T47D (cell line): ENCODE data around the gene DDX56.
"Not testable (repeated sequence)": the region's sequence is repeated elsewhere in the genome, so short reads cannot be mapped to it uniquely, and the experiment has no call there.

Experiments used
- DNase-seq, 2 experiments: peaks; one replicate each; pipeline versions ENCODE4 v3.0.0 to v3.0.0-alpha.2; 2011 to 2012; ENCODE audit warnings: low read depth in 1 of 2, low spot score in 1 of 2
- JUND ChIP-seq: IDR thresholded peaks from 2 replicates; pipeline ENCODE4 v1.6.1; 2012; ENCODE audit warnings: low read depth
- in situ Hi-C: cut with HindIII; loops from 2 replicates; pipeline ENCODE4 v1.10.0; 2016; ENCODE audit warnings: low sequenced_read_pairs, low pct_unique_long_range_greater_than_20kb

Gene DDX56

DNA sequence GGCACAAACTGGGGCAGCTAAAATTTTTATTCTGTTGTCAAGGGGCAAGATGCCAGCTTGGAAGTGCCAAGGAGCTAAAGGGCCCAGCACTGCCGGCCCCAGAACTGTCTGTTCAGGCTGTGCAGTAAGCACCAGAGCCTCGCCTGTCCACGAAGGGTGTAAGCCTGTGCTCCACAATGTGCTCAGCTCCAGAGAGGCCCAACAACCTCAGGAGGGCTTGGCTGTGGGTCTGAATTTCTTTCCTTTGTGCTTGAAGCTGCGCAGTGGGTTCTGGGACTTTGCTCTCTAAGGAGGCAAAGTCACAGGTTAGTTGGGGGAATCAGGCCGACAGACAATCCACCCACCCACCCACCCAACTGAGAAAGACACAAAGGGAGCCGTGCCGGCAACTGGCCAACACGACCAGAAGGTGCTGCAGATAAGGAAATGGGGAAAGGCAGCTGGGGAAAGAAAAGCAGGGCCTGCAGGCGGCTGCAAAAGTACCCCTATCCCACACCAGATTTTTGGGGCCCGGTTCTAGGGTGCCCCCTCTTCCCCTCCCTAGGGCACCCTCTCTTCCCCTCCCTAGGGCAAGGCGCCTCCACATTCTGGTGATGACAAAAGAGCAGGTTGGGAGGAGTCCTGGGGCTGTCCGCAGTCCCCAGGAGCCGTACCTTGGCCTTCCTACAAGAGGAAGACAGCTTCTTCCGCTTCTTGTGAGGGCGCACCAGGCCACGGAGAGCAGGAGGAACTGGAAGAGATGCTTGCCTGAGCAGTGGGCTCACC lies 7.7 kb downstream of the DDX56 start:
- TF ChIP-seq JUND, result no peak
- in situ Hi-C loops, result no loop called here
- no peak for DNase-seq

DNA sequence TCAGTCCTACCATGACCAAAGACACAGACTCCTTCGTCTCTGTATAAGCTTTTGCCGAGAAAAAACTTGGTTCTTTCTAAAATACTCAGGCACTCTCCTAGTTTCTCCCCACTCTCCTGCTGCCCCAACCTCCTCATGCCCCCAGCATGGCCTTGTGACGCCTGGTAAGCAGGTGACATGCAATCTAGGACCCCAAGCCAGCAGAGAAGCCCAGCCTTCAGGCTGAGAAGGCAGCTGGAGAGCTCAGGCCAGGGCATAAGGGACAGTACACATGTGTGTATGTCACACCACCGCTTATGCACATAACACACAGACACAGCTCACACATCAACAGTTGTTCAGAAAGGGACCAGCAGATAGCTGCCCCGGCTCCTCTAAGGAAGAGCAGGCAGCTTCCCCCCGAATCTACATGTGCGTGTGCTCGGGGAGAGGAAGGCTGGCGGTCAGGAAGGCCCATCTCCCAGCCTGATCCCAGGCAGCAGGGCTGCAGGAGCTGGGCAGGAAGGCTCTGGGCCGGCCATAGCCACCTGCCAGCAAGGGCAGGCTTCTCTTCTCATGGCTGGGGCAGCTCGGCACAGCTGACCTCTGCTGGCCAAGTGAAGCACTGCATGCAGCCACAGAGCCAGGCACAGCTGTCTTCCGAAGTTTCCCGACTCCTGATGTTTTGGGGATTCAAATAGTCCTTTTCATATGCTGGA lies 8.5 kb downstream of the DDX56 start:
- in situ Hi-C loops, result no loop called here
- no peak for TF ChIP-seq JUND
- peak; percentile 54 to 78 for DNase-seq

DNA sequence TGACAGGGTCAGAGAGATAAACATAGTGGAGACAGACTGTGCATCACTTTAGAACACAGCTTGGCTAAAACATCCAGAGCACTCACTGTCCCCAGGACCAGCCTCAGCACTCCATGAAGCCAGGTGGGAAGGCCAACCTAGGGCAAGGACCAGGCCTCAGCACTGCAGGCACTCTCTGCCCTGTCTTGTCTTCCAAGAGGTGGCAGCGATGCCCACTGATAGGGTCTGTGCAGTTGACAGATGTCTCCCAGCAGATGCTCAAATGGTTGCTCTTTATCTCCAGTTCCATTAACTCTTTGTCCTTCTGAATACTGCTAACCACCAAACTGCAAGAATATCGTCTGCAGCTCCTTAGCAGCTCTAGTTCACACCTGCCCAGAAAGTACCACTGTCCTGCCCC lies 9.1 kb downstream of the DDX56 start:
- no peak for DNase-seq
- TF ChIP-seq JUND, result no peak
- in situ Hi-C loops, result no loop called here

DNA sequence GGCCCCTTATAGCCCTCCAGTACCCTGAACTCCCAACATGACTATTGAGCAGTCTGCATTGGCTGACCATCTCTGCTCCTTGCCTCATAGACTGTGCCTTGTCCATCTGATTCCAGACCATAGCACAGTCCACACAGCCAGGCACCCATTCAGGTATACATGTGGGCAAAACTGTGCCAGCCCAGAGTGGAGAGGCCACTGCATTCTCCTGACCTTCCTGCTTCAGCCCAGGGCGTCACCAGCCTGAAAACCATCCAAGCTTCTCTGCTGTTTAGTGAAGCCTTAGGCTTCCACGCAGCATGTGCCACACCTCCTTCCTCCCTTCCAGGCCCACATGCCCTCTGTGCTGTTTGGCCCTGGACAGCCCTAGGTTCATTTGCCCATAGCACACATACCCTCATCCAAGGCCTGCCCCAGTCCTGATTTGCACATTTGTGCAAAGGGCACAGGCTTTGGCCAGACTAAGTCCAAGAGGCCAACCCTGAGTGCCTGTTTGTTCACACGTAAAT lies 10.5 kb downstream of the DDX56 start:
- in situ Hi-C loops, result no loop called here
- DNase-seq, result no peak
- no peak for TF ChIP-seq JUND

DNA sequence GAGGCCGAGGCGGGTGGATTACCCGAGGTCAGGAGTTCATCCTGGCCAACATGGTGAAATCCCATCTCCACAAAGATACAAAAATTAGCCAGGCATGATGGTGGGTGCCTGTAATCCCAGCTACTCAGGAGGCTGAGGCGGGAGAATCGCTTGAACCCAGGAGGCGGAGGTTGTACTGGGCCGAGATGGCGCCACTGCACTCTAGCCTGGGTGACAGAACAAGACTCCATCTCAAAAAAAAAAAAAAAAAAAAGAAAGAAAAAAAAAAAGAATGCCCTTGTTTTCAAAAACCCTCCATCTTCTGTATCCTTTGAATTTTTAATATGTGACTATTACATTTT lies 11.1 kb downstream of the DDX56 start:
- in situ Hi-C loops, DNase-seq: not testable (repeated sequence)

DNA sequence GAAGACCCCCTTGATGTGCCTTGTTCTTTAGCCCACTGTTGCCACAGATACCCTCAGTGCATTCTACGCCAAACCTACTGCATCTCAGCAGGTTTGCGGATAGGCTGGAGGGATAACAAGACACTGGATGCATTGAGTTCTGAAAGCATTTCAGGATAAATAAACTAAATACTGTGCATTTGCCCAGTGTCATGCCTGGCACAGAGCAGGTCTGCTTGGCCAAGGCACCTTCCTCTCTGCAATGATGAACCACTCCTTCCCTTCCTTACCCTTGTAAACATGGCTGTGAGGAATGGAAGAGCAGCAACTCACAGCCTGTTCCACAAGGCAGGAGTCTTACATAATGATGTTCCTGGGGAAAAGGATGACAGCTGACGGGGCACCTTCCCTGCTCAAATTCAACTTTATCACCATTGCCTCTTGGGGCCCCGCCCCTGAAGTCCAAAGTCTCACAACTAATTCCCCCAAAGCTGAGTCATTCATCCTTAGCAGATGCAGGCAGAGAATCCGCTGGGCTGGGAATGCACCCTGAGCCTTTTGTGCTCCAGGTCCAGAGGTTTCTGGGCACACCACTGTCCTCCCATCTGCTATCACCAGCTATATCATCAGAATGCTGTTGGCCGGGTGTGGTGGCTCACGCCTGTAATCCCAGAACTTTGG lies 11.6 kb downstream of the DDX56 start:
- no peak for TF ChIP-seq JUND
- in situ Hi-C loops, result no loop called here
- DNase-seq, result no peak

DNA sequence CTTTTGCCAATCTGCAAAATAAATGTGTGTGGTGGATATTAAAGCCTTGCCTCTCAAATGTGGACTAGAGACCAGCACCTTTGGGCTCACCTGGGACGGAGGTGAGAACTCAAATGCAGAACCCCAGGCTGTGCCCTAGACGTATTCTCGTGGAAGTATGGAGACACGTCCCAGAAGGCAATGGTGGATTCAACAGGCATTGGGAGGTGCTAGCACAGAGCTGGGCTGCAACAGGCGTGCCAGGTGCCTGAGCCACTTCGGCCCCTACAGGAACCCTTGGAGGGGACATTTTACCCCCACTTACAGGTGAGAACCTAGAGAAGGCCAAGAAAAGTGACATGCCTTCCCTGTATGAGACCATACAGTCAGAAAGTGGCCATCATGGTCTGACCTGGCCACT lies 12.2 kb downstream of the DDX56 start:
- DNase-seq, result no peak
- no peak for TF ChIP-seq JUND
- in situ Hi-C loops, result no loop called here

DNA sequence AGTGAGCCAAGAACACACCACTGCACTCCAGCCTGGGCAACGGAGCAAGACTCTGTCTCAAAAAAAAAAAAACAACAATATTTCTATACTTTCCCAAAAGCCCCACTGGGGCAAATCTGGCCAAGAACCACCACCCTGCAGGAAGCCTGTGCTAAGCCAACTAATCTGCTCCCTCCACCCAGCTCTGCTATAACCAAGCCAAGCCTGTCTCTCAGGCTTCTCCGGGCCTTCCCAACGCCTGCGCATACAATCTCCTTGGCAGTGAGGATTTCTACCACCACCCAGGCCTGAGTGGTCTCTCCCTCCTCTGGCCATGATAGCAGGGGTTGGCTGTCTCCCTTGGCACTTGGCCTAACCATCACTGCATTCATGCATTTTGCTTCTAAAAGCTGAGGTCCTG lies 14.2 kb downstream of the DDX56 start:
- in situ Hi-C loops, result no loop called here
- no peak for DNase-seq
- TF ChIP-seq JUND, result no peak

DNA sequence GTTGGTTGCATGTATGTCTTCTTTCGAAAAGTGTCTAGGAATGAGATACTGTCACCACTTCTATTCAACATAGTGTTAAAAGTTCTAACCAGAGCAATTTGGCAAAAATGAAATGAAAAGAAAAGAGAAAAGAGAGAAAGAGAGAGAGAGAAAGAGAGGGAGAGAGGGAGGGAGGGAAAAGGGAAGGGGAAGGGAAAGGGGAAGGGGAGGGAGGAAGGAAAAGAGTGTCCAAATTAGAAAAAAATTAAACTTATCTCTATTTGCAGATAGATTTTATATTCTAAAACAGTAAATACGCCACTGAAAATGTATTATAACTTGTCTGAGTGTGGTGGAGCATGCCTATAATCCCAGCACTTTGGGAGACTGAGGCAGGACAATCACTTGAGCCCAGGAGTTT lies 16.2 kb downstream of the DDX56 start:
- in situ Hi-C loops, result no loop called here
- no peak for TF ChIP-seq JUND
- DNase-seq, result no peak

DNA sequence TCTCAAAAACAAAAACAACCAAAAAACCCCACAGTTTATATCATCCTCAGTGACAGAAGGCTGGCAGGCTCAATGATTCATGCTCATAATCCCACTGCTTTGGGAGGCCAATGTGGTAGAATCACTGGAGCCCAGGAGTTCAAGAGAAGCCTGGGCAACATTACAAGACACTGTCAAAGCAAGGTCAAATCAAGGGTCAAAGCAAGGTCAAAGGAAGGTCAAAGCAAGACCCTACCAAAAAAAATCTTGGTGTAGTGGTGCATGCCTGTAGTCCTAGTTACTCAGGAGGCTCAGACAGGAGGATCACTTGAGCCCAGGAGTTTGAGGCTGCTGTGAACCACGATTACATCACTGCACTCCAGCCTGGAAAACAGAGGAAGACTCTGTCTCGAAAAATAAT lies 18.4 kb downstream of the DDX56 start:
- DNase-seq, result no peak
- in situ Hi-C loops, result no loop called here
- TF ChIP-seq JUND, result no peak

DNA sequence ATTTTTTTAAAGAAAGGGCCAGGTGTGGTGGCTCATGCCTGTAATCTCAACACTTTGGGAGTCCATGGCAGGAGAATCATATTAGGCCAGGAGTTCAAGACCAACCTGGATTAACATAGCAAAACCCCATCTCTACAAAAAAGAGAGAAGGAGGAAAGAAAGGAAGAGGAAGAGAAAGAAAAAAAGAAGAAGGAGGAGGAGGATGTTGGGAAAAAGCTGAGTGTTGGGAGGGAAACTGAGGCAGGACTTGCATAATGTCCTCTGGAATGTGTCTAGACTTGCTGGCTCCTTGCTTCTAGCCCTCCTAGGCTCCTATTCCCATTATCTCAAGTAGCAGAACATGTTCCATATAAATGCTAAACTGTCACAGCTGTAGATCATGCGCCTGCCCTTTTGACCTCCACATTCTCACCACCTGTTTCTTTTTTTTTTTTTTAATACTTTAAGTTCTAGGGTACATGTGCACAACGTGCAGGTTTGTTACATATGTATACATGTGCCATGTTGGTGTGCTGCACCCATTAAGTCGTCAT lies 21.2 kb downstream of the DDX56 start:
- in situ Hi-C loops, DNase-seq: not testable (repeated sequence)

DNA sequence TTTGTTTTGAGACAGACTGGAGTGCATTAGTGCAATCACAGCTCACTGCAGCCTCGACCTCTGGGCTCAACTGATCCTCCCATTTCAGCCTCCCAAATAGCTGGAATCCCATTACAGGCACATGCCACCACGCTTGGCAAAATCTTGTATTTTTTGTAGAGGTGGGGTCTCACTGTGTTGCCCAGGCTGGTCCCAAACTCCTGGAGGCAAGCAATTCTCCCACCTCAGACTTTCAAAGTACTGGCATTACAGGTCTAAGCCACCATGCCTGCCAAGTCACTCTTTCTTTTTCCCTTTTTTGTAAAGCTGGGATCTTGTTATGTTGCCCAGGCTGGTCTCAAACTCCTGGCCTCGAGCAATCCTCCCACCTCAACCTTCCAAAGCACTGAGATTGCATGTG lies 24.3 kb downstream of the DDX56 start:
- in situ Hi-C loops, result no loop called here
- TF ChIP-seq JUND, result no peak

DNA sequence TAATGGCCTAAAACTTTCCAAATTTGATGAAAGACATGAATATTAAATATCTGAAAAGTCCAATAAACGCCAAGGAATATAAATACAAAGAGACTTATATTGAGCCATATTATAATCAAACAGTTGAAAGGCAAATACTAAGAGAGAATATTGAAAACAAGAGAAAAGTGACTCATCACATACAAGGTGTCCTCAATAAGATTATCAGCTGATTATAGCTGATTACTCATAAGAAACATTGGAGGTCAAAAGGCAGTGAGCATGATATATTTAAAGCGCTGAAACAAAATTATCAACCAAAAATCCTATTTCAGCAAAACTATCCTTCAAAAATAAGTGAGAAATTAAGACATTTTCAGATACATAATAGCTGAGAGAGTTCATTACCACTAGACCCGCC lies 24.8 kb downstream of the DDX56 start:
- in situ Hi-C loops, result no loop called here
- no peak for DNase-seq
- no peak for TF ChIP-seq JUND

More for the DNA sequence above, 24.3 kb downstream of the DDX56 start:
- no peak for DNase-seq
